WTC11 (cell line): Measurements from ENCODE around the gene TREML2. TPM values are rescaled to one million over a fixed set of nuclear protein-coding genes. Genes with fewer than 3 reads are reported as not detected.

Experiments
- ATAC-seq: fragments of 200-7000 bp; cut with Tn5 transposase; 2 replicates; pipeline ENCODE4 v1.10.0; 2021; ENCODE audit warnings: mild to moderate bottlenecking, moderate library complexity
- CTCF ChIA-PET: fragments of 300-600 bp; sonication (Branson Sonifier 250); formaldehyde crosslinking; loops from one replicate; lab custom pipeline; 2021; ENCODE audit warnings: antibody characterized with exemption; lab: Charles Lee
- POLR2A ChIA-PET: fragments of 350-600 bp; sonication (Branson Sonifier 250); formaldehyde crosslinking; loops from one replicate; lab custom pipeline; 2021; ENCODE audit warnings: antibody characterized with exemption; lab: Charles Lee
- DNase-seq: peaks from one replicate; pipeline ENCODE4 v3.0.0; 2021; ENCODE audit warnings: low spot score
- H3K27ac Mint-ChIP-seq: 2 replicates; pipeline ENCODE4 v1.8.0; 2021; ENCODE audit warnings: mixed read lengths
- H3K27me3 Mint-ChIP-seq: 2 replicates; pipeline ENCODE4 v1.8.0; 2021; ENCODE audit warnings: low read depth, mild to moderate bottlenecking, moderate library complexity, mixed read lengths
- H3K36me3 Mint-ChIP-seq: 2 replicates; pipeline ENCODE4 v1.8.0; 2021; ENCODE audit warnings: mixed read lengths
- H3K4me1 Mint-ChIP-seq: 2 replicates; pipeline ENCODE4 v1.8.0; 2022; ENCODE audit warnings: mixed read lengths
- H3K4me3 Mint-ChIP-seq: 2 replicates; pipeline ENCODE4 v1.8.0; 2021; ENCODE audit warnings: mild to moderate bottlenecking, moderate library complexity, mixed read lengths
- H3K9me3 Mint-ChIP-seq: 2 replicates; pipeline ENCODE4 v1.8.0; 2021; ENCODE audit warnings: mixed read lengths
- GTF2I ChIP-seq: fragments of 250-450 bp; sonication (Bioruptor Pico); conservative IDR thresholded peaks from 2 replicates; pipeline ENCODE4 v1.4.0; 2021; ENCODE audit warnings: mild to moderate bottlenecking
- RORB ChIP-seq: fragments of 250-450 bp; sonication (Bioruptor Pico); IDR thresholded peaks from 2 replicates; pipeline ENCODE4 v1.9.0; 2021; ENCODE audit warnings: mild to moderate bottlenecking
- STAT6 ChIP-seq: sonication (generic); formaldehyde crosslinking; conservative IDR thresholded peaks from 2 replicates; pipeline ENCODE4 v1.8.1; 2023; ENCODE audit warnings: mild to moderate bottlenecking, low read depth, missing genetic modification reagents, moderate library complexity
- TEAD1 ChIP-seq: sonication (generic); formaldehyde crosslinking; IDR thresholded peaks from 2 replicates; pipeline ENCODE4 v1.8.0; 2022; ENCODE audit warnings: mild to moderate bottlenecking, missing genetic modification reagents
- ZBTB21 ChIP-seq: sonication (generic); formaldehyde crosslinking; IDR thresholded peaks from 2 replicates; pipeline ENCODE4 v1.8.1; 2023; ENCODE audit warnings: mild to moderate bottlenecking, missing genetic modification reagents, borderline replicate concordance
- ZNF232 ChIP-seq: sonication (generic); formaldehyde crosslinking; IDR thresholded peaks from 2 replicates; pipeline ENCODE4 v1.8.0; 2022; ENCODE audit warnings: mild to moderate bottlenecking, missing genetic modification reagents
- ZNF532 ChIP-seq: fragments of 250-450 bp; sonication (Bioruptor Pico); IDR thresholded peaks from 2 replicates; pipeline ENCODE4 v1.9.0; 2021; ENCODE audit warnings: mild to moderate bottlenecking, borderline replicate concordance
- total RNA-seq: library from RNA; stranded (reverse); gene quantifications from 3 replicates; pipeline ENCODE4 v1.2.3, GENCODE V29; 2021
- TF ChIP-seq, protein P1 (sequence below): sonication (generic); formaldehyde crosslinking; IDR thresholded peaks from 2 replicates; pipeline ENCODE4 v1.8.1; 2023; ENCODE audit warnings: mild to moderate bottlenecking, missing genetic modification reagents, moderate library complexity
- TF ChIP-seq, protein P2 (sequence below): fragments of 250-450 bp; sonication (Bioruptor Pico); conservative IDR thresholded peaks from 2 replicates; pipeline ENCODE4 v1.9.0; 2021; ENCODE audit warnings: mild to moderate bottlenecking
- TF ChIP-seq, protein P3 (sequence below): fragments of 250-450 bp; sonication (Bioruptor Pico); IDR thresholded peaks from 2 replicates; pipeline ENCODE4 v1.9.0; 2021; ENCODE audit warnings: moderate library complexity, mild to moderate bottlenecking, inconsistent platforms, borderline replicate concordance

The TREML2 gene
- total RNA-seq, 1 experiment from 2014 or later, result 0.15 TPM

DNA sequence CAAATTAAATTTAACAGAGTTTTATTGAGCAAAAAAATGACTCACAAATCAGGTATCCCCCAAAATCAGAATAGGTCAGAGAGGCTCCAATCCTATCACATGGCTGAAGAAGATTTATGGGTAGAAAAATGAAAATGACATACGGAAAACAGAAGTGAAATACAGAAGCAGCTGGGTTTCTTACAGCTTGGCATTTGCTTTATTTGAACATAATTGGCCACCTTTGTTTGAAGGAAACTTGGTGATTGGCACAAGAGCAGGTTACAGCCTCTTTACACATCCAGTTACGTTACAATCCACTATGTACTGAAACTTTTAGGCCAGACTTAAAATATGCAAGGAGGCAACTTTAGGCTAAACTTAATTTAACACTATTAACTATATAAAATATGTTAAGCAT, 26.3 kb downstream of the TREML2 start:
- CTCF ChIA-PET, result no interaction called here

More for the DNA sequence above, 26.3 kb downstream of the TREML2 start:
- DNase-seq (no peak), ATAC-seq (no peak)
- Mint-ChIP-seq H3K9me3 (no peaks in the 10 kb centered on the region), H3K27me3 (no peaks in the 10 kb centered on the region), H3K4me3 (no peak overlapping the region), H3K4me1 (peaks cover 16% of the 10 kb centered on the region), H3K27ac (no peak overlapping the region), H3K36me3 (no peaks in the 10 kb centered on the region)
- TF ChIP-seq, protein P1, sequence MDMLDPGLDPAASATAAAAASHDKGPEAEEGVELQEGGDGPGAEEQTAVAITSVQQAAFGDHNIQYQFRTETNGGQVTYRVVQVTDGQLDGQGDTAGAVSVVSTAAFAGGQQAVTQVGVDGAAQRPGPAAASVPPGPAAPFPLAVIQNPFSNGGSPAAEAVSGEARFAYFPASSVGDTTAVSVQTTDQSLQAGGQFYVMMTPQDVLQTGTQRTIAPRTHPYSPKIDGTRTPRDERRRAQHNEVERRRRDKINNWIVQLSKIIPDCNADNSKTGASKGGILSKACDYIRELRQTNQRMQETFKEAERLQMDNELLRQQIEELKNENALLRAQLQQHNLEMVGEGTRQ (CRISPR knock-in tag), result no peak
- TF ChIP-seq TEAD1 (CRISPR knock-in tag) (no peak), ZNF532 (CRISPR knock-in tag) (no peak), RORB (CRISPR knock-in tag) (no peak), ZBTB21 (CRISPR knock-in tag) (no peak), STAT6 (no peak), ZNF232 (no peak), GTF2I (CRISPR knock-in tag) (no peak)
- TF ChIP-seq, protein P2, sequence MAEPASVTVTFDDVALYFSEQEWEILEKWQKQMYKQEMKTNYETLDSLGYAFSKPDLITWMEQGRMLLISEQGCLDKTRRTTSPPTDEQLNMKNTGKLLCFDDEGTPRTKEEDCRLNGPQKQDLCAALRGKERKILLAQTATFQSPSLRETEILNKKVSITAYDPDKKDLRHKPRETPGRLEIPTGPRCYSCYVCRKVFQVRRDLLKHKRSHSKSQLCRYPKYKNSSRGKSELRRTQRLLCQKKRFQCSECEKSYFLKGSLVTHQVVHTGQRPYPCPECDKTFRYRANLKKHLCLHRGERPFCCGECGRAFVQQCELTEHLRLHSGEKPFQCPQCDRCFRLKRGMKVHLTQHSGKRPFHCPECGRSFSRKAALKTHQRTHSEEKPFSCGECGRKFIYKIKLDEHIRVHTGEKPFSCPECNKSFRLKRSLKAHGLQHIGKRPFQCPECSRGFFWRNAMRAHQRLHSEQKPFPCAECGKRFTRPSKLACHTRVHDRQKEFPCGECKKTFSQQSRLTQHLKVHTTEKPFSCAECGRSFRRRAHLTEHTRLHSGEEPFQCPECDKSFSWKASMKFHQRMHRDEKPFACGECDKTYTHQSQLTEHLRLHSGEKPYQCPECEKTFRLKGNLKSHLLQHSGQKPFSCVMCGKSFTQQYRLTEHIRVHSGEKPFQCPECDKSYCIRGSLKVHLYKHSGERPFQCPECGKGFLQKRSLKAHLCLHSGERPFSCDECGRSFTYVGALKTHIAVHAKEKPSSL, result no peak
- TF ChIP-seq, protein P3, sequence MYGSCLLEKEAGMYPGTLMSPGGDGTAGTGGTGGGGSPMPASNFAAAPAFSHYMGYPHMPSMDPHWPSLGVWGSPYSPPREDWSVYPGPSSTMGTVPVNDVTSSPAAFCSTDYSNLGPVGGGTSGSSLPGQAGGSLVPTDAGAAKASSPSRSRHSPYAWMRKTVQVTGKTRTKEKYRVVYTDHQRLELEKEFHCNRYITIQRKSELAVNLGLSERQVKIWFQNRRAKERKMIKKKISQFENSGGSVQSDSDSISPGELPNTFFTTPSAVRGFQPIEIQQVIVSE (CRISPR knock-in tag), result no peak
- POLR2A ChIA-PET, result interaction anchor here (0.6 kb wide), 1 partner anchor 64 kb away, joined by 4 read pairs; no protein-coding TSS in a partner anchor
